Brain microvascular endothelial cell (primary cell): ENCODE data around the gene ALKBH7.

ENCODE experiments used
- DNase-seq: peaks from one replicate; pipeline ENCODE4 v3.0.0-alpha.2; 2020
- H3K27ac ChIP-seq: fragments of 250-450 bp; sonication (Bioruptor Pico); 2 replicates; pipeline ENCODE4 v1.5.1; 2020; ENCODE audit warnings: mild to moderate bottlenecking, moderate library complexity
- H3K27me3 ChIP-seq: fragments of 250-450 bp; sonication (Bioruptor Pico); replicated peaks from 2 replicates; pipeline ENCODE4 v1.5.1; 2020; ENCODE audit warnings: mild to moderate bottlenecking
- H3K36me3 ChIP-seq: fragments of 250-450 bp; sonication (Bioruptor Pico); replicated peaks from 2 replicates; pipeline ENCODE4 v1.5.1; 2020; ENCODE audit warnings: mild to moderate bottlenecking
- H3K4me3 ChIP-seq: 2 replicates; pipeline ENCODE4 v1.5.1; 2011; ENCODE audit warnings: low read depth, mild to moderate bottlenecking, control low read depth, low read length, moderate library complexity
- CTCF ChIP-seq: IDR thresholded peaks from 2 replicates; pipeline ENCODE4 v1.5.1; 2011; ENCODE audit warnings: low read depth, mild to moderate bottlenecking, moderate library complexity, low read length, control low read depth, inconsistent platforms; ENCODE audit errors: missing control alignments
- in situ Hi-C: cut with HindIII; loops from 2 replicates; pipeline ENCODE4 v1.10.0; 2017; ENCODE audit warnings: low sequenced_read_pairs, low pct_ligation_motif_present

Gene ALKBH7

GRCh38 chr19:6374711-6375410 is 2.3 kb downstream of the ALKBH7 start:
- DNase-seq, result no peak
- no peaks in the 10 kb centered on the region for H3K27me3 ChIP-seq
- H3K4me3 ChIP-seq, result no peak overlapping the region
- in situ Hi-C loops, result no loop called here
- H3K27ac ChIP-seq, result no peak overlapping the region
- H3K36me3 ChIP-seq, result peaks cover 14% of the 10 kb centered on the region
- TF ChIP-seq CTCF, result no peak

- DNase-seq, result no peak
- in situ Hi-C loops, result no loop called here
- H3K27me3 ChIP-seq, result no peaks in the 10 kb centered on the region
- no peak for TF ChIP-seq CTCF
- H3K36me3 ChIP-seq, result peaks cover 21% of the 10 kb centered on the region
- no peak within 1 kb of the TSS for H3K4me3 ChIP-seq
- no peak within 1 kb of the TSS for H3K27ac ChIP-seq
These were observed 2.9 kb downstream of the ALKBH7 start, which contains the start of gene PSPN for GRCh38 chr19:6375411-6376010. Gene PSPN, minus strand, starts transcription at chr19:6375933. Its CDS starts 84 bp downstream, at chr19:6375849.

GRCh38 chr19:6376512-6377190 is 4.1 kb downstream of the ALKBH7 start:
- DNase-seq, result no peak

GRCh38 chr19:6378041-6378440 is 5.4 kb downstream of the ALKBH7 start:
- no peak for TF ChIP-seq CTCF
- no peak for DNase-seq
- Histone ChIP-seq H3K4me3 (no peak overlapping the region), H3K27ac (no peak overlapping the region), H3K36me3 (peaks cover 43% of the 10 kb centered on the region), H3K27me3 (no peaks in the 10 kb centered on the region)
- in situ Hi-C loops, result no loop called here

More at GRCh38 chr19:6376512-6377190, 4.1 kb downstream of the ALKBH7 start:
- no peak overlapping the region for H3K4me3 ChIP-seq
- H3K27me3 ChIP-seq, result no peaks in the 10 kb centered on the region
- in situ Hi-C loops, result no loop called here
- TF ChIP-seq CTCF, result no peak
- H3K27ac ChIP-seq, result no peak overlapping the region
- H3K36me3 ChIP-seq, result peaks cover 32% of the 10 kb centered on the region

GRCh38 chr19:6378486-6378885 is 5.9 kb downstream of the ALKBH7 start:
- in situ Hi-C loops, result no loop called here
- Histone ChIP-seq H3K27me3 (no peaks in the 10 kb centered on the region), H3K36me3 (peaks cover 48% of the 10 kb centered on the region), H3K27ac (no peak overlapping the region), H3K4me3 (no peak overlapping the region)
- no peak for DNase-seq
- TF ChIP-seq CTCF, result no peak
